WTC11 (cell line): Measurements from ENCODE around the gene LRRC74A. TPM values are rescaled to one million over a fixed set of nuclear protein-coding genes. Genes with fewer than 3 reads are reported as not detected.

Source experiments
- ATAC-seq: fragments of 200-7000 bp; cut with Tn5 transposase; 2 replicates; pipeline ENCODE4 v1.10.0; 2021; ENCODE audit warnings: mild to moderate bottlenecking, moderate library complexity
- CTCF ChIA-PET: fragments of 300-600 bp; sonication (Branson Sonifier 250); formaldehyde crosslinking; loops from one replicate; lab custom pipeline; 2021; ENCODE audit warnings: antibody characterized with exemption; lab: Charles Lee
- POLR2A ChIA-PET: fragments of 350-600 bp; sonication (Branson Sonifier 250); formaldehyde crosslinking; loops from one replicate; lab custom pipeline; 2021; ENCODE audit warnings: antibody characterized with exemption; lab: Charles Lee
- DNase-seq: peaks from one replicate; pipeline ENCODE4 v3.0.0; 2021; ENCODE audit warnings: low spot score
- H3K27ac Mint-ChIP-seq: 2 replicates; pipeline ENCODE4 v1.8.0; 2021; ENCODE audit warnings: mixed read lengths
- H3K27me3 Mint-ChIP-seq: 2 replicates; pipeline ENCODE4 v1.8.0; 2021; ENCODE audit warnings: low read depth, mild to moderate bottlenecking, moderate library complexity, mixed read lengths
- H3K36me3 Mint-ChIP-seq: 2 replicates; pipeline ENCODE4 v1.8.0; 2021; ENCODE audit warnings: mixed read lengths
- H3K4me1 Mint-ChIP-seq: 2 replicates; pipeline ENCODE4 v1.8.0; 2022; ENCODE audit warnings: mixed read lengths
- H3K4me3 Mint-ChIP-seq: 2 replicates; pipeline ENCODE4 v1.8.0; 2021; ENCODE audit warnings: mild to moderate bottlenecking, moderate library complexity, mixed read lengths
- H3K9me3 Mint-ChIP-seq: 2 replicates; pipeline ENCODE4 v1.8.0; 2021; ENCODE audit warnings: mixed read lengths
- AR ChIP-seq: fragments of 250-450 bp; sonication (Bioruptor Pico); IDR thresholded peaks from 2 replicates; pipeline ENCODE4 v1.9.0; 2021; ENCODE audit warnings: mild to moderate bottlenecking
- CREM ChIP-seq: sonication (generic); formaldehyde crosslinking; IDR thresholded peaks from 2 replicates; pipeline ENCODE4 v1.8.1; 2022; ENCODE audit warnings: mild to moderate bottlenecking, missing genetic modification reagents, moderate library complexity
- CTCF ChIP-seq: fragments of 200-600 bp; IDR thresholded peaks from 2 replicates; pipeline ENCODE4 v1.8.0; 2022; ENCODE audit warnings: antibody characterized with exemption
- E2F4 ChIP-seq: sonication (generic); formaldehyde crosslinking; IDR thresholded peaks from 2 replicates; pipeline ENCODE4 v1.8.1; 2022; ENCODE audit warnings: low read depth, mild to moderate bottlenecking, moderate library complexity, missing genetic modification reagents, borderline replicate concordance
- FOXP1 ChIP-seq: sonication (generic); formaldehyde crosslinking; IDR thresholded peaks from 2 replicates; pipeline ENCODE4 v1.8.0; 2022; ENCODE audit warnings: missing genetic modification reagents, mild to moderate bottlenecking, moderate library complexity, borderline replicate concordance
- GRHL2 ChIP-seq: fragments of 250-450 bp; sonication (Bioruptor Pico); IDR thresholded peaks from 2 replicates; pipeline ENCODE4 v1.8.0; 2022; ENCODE audit warnings: mild to moderate bottlenecking, moderate library complexity; ENCODE audit not compliant: insufficient replicate concordance, severe bottlenecking
- IRF2 ChIP-seq: sonication (generic); formaldehyde crosslinking; IDR thresholded peaks from 2 replicates; pipeline ENCODE4 v1.8.0; 2022; ENCODE audit warnings: low read depth, missing genetic modification reagents, borderline replicate concordance
- MXD4 ChIP-seq: fragments of 250-450 bp; sonication (Bioruptor Pico); IDR thresholded peaks from 2 replicates; pipeline ENCODE4 v1.8.0; 2021; ENCODE audit warnings: mild to moderate bottlenecking, moderate library complexity, borderline replicate concordance
- NR3C1 ChIP-seq: sonication (generic); formaldehyde crosslinking; conservative IDR thresholded peaks from 2 replicates; pipeline ENCODE4 v1.8.1; 2023; ENCODE audit warnings: low read depth, mild to moderate bottlenecking, missing genetic modification reagents
- PREB ChIP-seq: sonication (generic); formaldehyde crosslinking; IDR thresholded peaks from 2 replicates; pipeline ENCODE4 v1.8.1; 2022; ENCODE audit warnings: mild to moderate bottlenecking, missing genetic modification reagents, moderate library complexity, borderline replicate concordance
- PRRX2 ChIP-seq: fragments of 250-450 bp; sonication (Bioruptor Pico); IDR thresholded peaks from 2 replicates; pipeline ENCODE4 v1.8.0; 2021; ENCODE audit warnings: mild to moderate bottlenecking
- RORB ChIP-seq: fragments of 250-450 bp; sonication (Bioruptor Pico); IDR thresholded peaks from 2 replicates; pipeline ENCODE4 v1.9.0; 2021; ENCODE audit warnings: mild to moderate bottlenecking
- TEAD4 ChIP-seq: sonication (generic); formaldehyde crosslinking; IDR thresholded peaks from 2 replicates; pipeline ENCODE4 v1.8.0; 2022; ENCODE audit warnings: mild to moderate bottlenecking, missing genetic modification reagents
- USF1 ChIP-seq: sonication (generic); formaldehyde crosslinking; IDR thresholded peaks from 2 replicates; pipeline ENCODE4 v1.8.0; 2022; ENCODE audit warnings: mild to moderate bottlenecking, missing genetic modification reagents
- ZBTB21 ChIP-seq: sonication (generic); formaldehyde crosslinking; IDR thresholded peaks from 2 replicates; pipeline ENCODE4 v1.8.1; 2023; ENCODE audit warnings: mild to moderate bottlenecking, missing genetic modification reagents, borderline replicate concordance
- ZBTB43 ChIP-seq: sonication (generic); formaldehyde crosslinking; IDR thresholded peaks from 2 replicates; pipeline ENCODE4 v1.8.1; 2023; ENCODE audit warnings: mild to moderate bottlenecking, missing genetic modification reagents
- ZNF232 ChIP-seq: sonication (generic); formaldehyde crosslinking; IDR thresholded peaks from 2 replicates; pipeline ENCODE4 v1.8.0; 2022; ENCODE audit warnings: mild to moderate bottlenecking, missing genetic modification reagents
- ZNF396 ChIP-seq: fragments of 250-450 bp; sonication (Bioruptor Pico); IDR thresholded peaks from 2 replicates; pipeline ENCODE4 v1.8.0; 2021; ENCODE audit warnings: mild to moderate bottlenecking, moderate library complexity, borderline replicate concordance
- ZNF425 ChIP-seq: fragments of 250-450 bp; sonication (Bioruptor Pico); conservative IDR thresholded peaks from 2 replicates; pipeline ENCODE4 v1.9.0; 2021; ENCODE audit warnings: mild to moderate bottlenecking
- ZNF671 ChIP-seq: fragments of 250-450 bp; sonication (Bioruptor Pico); IDR thresholded peaks from 2 replicates; pipeline ENCODE4 v1.8.0; 2021; ENCODE audit warnings: mild to moderate bottlenecking
- total RNA-seq: library from RNA; stranded (reverse); gene quantifications from 3 replicates; pipeline ENCODE4 v1.2.3, GENCODE V29; 2021
- TF ChIP-seq, protein P1 (sequence below): sonication (generic); formaldehyde crosslinking; IDR thresholded peaks from 2 replicates; pipeline ENCODE4 v1.8.0; 2023; ENCODE audit warnings: missing genetic modification reagents

Gene LRRC74A
- total RNA-seq, 1 experiment from 2014 or later = not detected

DNA sequence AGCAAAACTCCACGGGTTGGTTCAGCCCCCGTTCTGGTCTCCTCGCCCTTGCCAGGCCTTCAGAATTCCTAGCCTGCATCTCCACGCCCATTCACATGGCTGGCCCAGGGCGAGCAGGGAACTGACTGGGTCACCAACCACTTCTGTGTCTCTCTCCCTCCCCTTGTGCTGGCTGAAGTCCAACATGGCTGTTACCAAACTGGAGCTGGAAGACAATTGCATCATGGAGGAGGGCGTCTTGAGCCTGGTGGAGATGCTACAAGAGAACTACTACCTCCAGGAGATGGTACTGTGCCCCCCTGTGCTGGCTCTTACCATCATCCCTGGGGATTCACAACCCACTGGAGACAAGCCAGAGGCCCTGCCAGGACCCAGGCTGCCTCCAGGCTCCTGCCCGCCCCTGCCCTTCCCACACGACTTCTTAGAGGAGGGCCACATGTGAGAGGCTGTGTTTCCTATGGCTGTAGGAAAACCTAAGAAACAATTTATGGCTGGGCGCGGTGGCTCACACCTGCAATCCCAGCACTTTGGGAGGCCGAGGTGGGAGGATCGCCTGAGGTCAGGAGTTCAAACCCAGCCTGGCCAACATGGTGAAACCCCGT is 9.9 kb downstream of the LRRC74A start:
- ATAC-seq (no peak), DNase-seq (no peak)
- Mint-ChIP-seq H3K27ac (no peak overlapping the region), H3K36me3 (no peaks in the 10 kb centered on the region), H3K4me3 (no peak overlapping the region), H3K4me1 (peaks cover 3% of the 10 kb centered on the region; the same call in 1 of the 2 replicates), H3K27me3 (no peaks in the 10 kb centered on the region), H3K9me3 (no peaks in the 10 kb centered on the region)
- TF ChIP-seq ZBTB43 (no peak), USF1 (CRISPR knock-in tag) (no peak), AR (CRISPR knock-in tag) (no peak), ZNF396 (CRISPR knock-in tag) (no peak), PREB (no peak), E2F4 (CRISPR knock-in tag) (no peak), NR3C1 (CRISPR knock-in tag) (no peak), RORB (CRISPR knock-in tag) (no peak), FOXP1 (CRISPR knock-in tag) (no peak), ZBTB21 (CRISPR knock-in tag) (no peak), TEAD4 (CRISPR knock-in tag) (no peak), PRRX2 (CRISPR knock-in tag) (no peak), GRHL2 (CRISPR knock-in tag) (no peak), ZNF232 (CRISPR knock-in tag) (no peak), IRF2 (CRISPR knock-in tag) (no peak)
- TF ChIP-seq, protein P1, sequence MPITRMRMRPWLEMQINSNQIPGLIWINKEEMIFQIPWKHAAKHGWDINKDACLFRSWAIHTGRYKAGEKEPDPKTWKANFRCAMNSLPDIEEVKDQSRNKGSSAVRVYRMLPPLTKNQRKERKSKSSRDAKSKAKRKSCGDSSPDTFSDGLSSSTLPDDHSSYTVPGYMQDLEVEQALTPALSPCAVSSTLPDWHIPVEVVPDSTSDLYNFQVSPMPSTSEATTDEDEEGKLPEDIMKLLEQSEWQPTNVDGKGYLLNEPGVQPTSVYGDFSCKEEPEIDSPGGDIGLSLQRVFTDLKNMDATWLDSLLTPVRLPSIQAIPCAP (CRISPR knock-in tag) = no peak
- ChIA-PET CTCF (no interaction called here), POLR2A (no interaction called here)

GRCh38 chr14:76837524-76837923 is 11.3 kb downstream of the LRRC74A start:
- Mint-ChIP-seq H3K36me3 (no peaks in the 10 kb centered on the region), H3K27me3 (no peaks in the 10 kb centered on the region), H3K4me3 (no peak overlapping the region), H3K4me1 (peaks cover 3% of the 10 kb centered on the region; the same call in 1 of the 2 replicates), H3K9me3 (no peaks in the 10 kb centered on the region), H3K27ac (no peak overlapping the region)
- no peak for TF ChIP-seq ZNF425 (CRISPR knock-in tag)
- TF ChIP-seq CTCF = no peak
- no peak for TF ChIP-seq IRF2 (CRISPR knock-in tag)
- no peak for TF ChIP-seq ZNF671
- no peak for TF ChIP-seq CREM
- TF ChIP-seq MXD4 = no peak
- ATAC-seq (no peak), DNase-seq (no peak)
- CTCF ChIA-PET = interaction anchor here (0.8 to 1.2 kb wide), 2 partner anchors 36 to 233 kb away, joined by 3 read pairs; no protein-coding TSS in a partner anchor
- POLR2A ChIA-PET = no interaction called here
